Endothelial cell of umbilical vein (primary cell): ENCODE measurements around the gene VPS9D1. TPM values are rescaled to one million over a fixed set of nuclear protein-coding genes. Genes with fewer than 3 reads are reported as not detected.

Experiments used
- BruUV-seq: library from RNA; stranded (reverse); fragments of 400-500 nt; replicated peaks from 2 replicates; lab custom pipeline; 2021; lab: Mats Ljungman, UMichigan
- CTCF ChIA-PET: fragments of 300-600, 350-600 bp; sonication (Branson Sonifier 250); formaldehyde crosslinking; loops from one replicate; lab custom pipeline; 2021; ENCODE audit warnings: antibody characterized with exemption, inconsistent platforms; lab: Charles Lee
- POLR2A ChIA-PET: fragments of 300-600, 350-600 bp; sonication (Branson Sonifier 250); formaldehyde crosslinking; loops from one replicate; lab custom pipeline; 2021; ENCODE audit warnings: antibody characterized with exemption, inconsistent platforms; lab: Charles Lee
- DNase-seq: peaks from one replicate; pipeline ENCODE4 v3.0.0-alpha.2; 2011; ENCODE audit warnings: low read depth, low spot score
- FAIRE-seq: peaks from 2 replicates; lab custom pipeline; 2011; peaks lifted over from hg19 to GRCh38; lab: Jason Lieb, UNC
- H2AFZ ChIP-seq: 2 replicates; pipeline ENCODE4 v1.6.0; 2012; ENCODE audit warnings: low read depth, low read length, control low read depth, inconsistent platforms
- H3K27ac ChIP-seq: 2 replicates; pipeline ENCODE4 v1.5.1; 2011; ENCODE audit warnings: low read depth, mild to moderate bottlenecking, control low read depth, low read length, moderate library complexity; ENCODE audit not compliant: insufficient read depth
- H3K27me3 ChIP-seq, 2 experiments: 2 replicates each; pipeline versions ENCODE4 v1.6.0 to v1.6.1; 2011; ENCODE audit warnings: low read length in 2 of 2, mixed read lengths in 1 of 2; ENCODE audit not compliant: control insufficient read depth in 2 of 2, insufficient read depth in 2 of 2
- H3K36me3 ChIP-seq, 2 experiments: 2 replicates in 1 of 2; 3 replicates in 1 of 2; pipeline ENCODE4 v1.5.1; 2011; ENCODE audit warnings: low read length in 2 of 2, mild to moderate bottlenecking in 1 of 2, moderate library complexity in 1 of 2; ENCODE audit not compliant: control insufficient read depth in 2 of 2, insufficient read depth in 2 of 2; ENCODE audit errors: extremely low read depth in 1 of 2
- H3K4me1 ChIP-seq: 3 replicates; pipeline ENCODE4 v1.5.1; 2011; ENCODE audit warnings: mild to moderate bottlenecking, low read length; ENCODE audit not compliant: control insufficient read depth, insufficient read depth; ENCODE audit errors: extremely low read depth
- H3K4me2 ChIP-seq: 2 replicates; pipeline ENCODE4 v1.6.1; 2011; ENCODE audit warnings: low read length, control low read depth, mixed read lengths; ENCODE audit not compliant: insufficient read depth
- H3K4me3 ChIP-seq, 3 experiments: fragments of 200-600 bp in 1 of 3; sonication (generic), shearing (Covaris generic) in 1 of 3; replicated peaks in 1 of 3; 2 replicates each; pipeline ENCODE4 v1.5.1; 2011 to 2016; ENCODE audit warnings: control low read depth in 3 of 3, low read length in 3 of 3, mild to moderate bottlenecking in 2 of 3, inconsistent platforms in 1 of 3, low read depth in 1 of 3, moderate library complexity in 1 of 3; ENCODE audit not compliant: insufficient read depth in 1 of 3
- H3K79me2 ChIP-seq: 2 replicates; pipeline ENCODE4 v1.6.0; 2012; ENCODE audit warnings: low read length, inconsistent platforms; ENCODE audit not compliant: control insufficient read depth, insufficient read depth
- H3K9ac ChIP-seq: replicated peaks from 2 replicates; pipeline ENCODE3; 2011; ENCODE audit warnings: low read length, control low read depth; ENCODE audit not compliant: insufficient read depth; ENCODE audit errors: extremely low read depth
- H3K9me1 ChIP-seq: replicated peaks from 3 replicates; pipeline ENCODE4 v1.6.0; 2011; ENCODE audit warnings: mild to moderate bottlenecking, low read length; ENCODE audit not compliant: control insufficient read depth, insufficient read depth; ENCODE audit errors: extremely low read depth
- H3K9me3 ChIP-seq: replicated peaks from 2 replicates; pipeline ENCODE4 v1.5.1; 2012; ENCODE audit warnings: low read length, inconsistent platforms; ENCODE audit not compliant: control insufficient read depth, insufficient read depth
- H4K20me1 ChIP-seq: replicated peaks from 2 replicates; pipeline ENCODE3; 2011; ENCODE audit warnings: mild to moderate bottlenecking, low read length; ENCODE audit not compliant: control insufficient read depth, insufficient read depth; ENCODE audit errors: extremely low read depth
- EZH2 ChIP-seq: IDR thresholded peaks from 2 replicates; pipeline ENCODE4 v1.6.1; 2012; ENCODE audit warnings: borderline replicate concordance, low read depth, mild to moderate bottlenecking, moderate library complexity, low read length, inconsistent platforms; ENCODE audit not compliant: severe bottlenecking
- FOS ChIP-seq: IDR thresholded peaks from 2 replicates; pipeline ENCODE4 v1.6.1; 2011; ENCODE audit warnings: mild to moderate bottlenecking, low read length, moderate library complexity, borderline replicate concordance; ENCODE audit not compliant: insufficient read depth
- GATA2 ChIP-seq: IDR thresholded peaks from 2 replicates; pipeline ENCODE4 v1.7.0; 2011; ENCODE audit warnings: low read depth, mild to moderate bottlenecking, moderate library complexity, mixed read lengths, low read length; ENCODE audit not compliant: insufficient read length, insufficient read depth
- JUN ChIP-seq: IDR thresholded peaks from 2 replicates; pipeline ENCODE4 v1.6.1; 2011; ENCODE audit warnings: borderline replicate concordance, low read depth; ENCODE audit not compliant: insufficient read length, insufficient read depth
- MYC ChIP-seq: IDR thresholded peaks from one replicate; pipeline ENCODE4 v1.6.1; 2011; ENCODE audit warnings: mild to moderate bottlenecking, low read depth, low read length
- POLR2A ChIP-seq: IDR thresholded peaks from 2 replicates; pipeline ENCODE4 v1.6.1; 2012; ENCODE audit warnings: low read depth, mild to moderate bottlenecking, control low read depth, low read length
- POLR2AphosphoS5 ChIP-seq: IDR thresholded peaks from 2 replicates; pipeline ENCODE4 v1.6.1; 2012; ENCODE audit warnings: low read depth, mild to moderate bottlenecking, control low read depth, low read length, moderate library complexity; ENCODE audit not compliant: insufficient read depth
- dilution Hi-C: fragments of 300-500 bp; cut with MboI; formaldehyde crosslinking; loops from one replicate; pipeline ENCODE4 v1.15.0; 2019; ENCODE audit warnings: low sequenced_read_pairs; ENCODE audit not compliant: extremely low pct_ligation_motif_present
- intact Hi-C: fragments of 100-400 bp; cut with micrococcal nuclease; formaldehyde crosslinking; loops from one replicate; pipeline ENCODE4 v1.10.0; 2022
- polyA plus RNA-seq, 4 experiments: library from polyadenylated mRNA; depleted of rRNA in 3 of 4; stranded (reverse) in 3 of 4; unstranded in 1 of 4; fragments of >200 nt; gene quantifications; 2 replicates each; pipeline versions ENCODE4 v1.2.1 to v1.2.3, GENCODE V29; 2011 to 2012; ENCODE audit warnings: missing spikeins in 1 of 4
- total RNA-seq: library from RNA; stranded (reverse); gene quantifications from 2 replicates; pipeline ENCODE4 v1.2.3, GENCODE V29; 2021
- TF ChIP-seq, protein P1 (sequence below), 2 donors: IDR thresholded peaks; 1 replicate in 1 of 2; 2 replicates in 1 of 2; pipeline ENCODE4 v1.5.1; 2011; ENCODE audit warnings: low read length in 2 of 2, mild to moderate bottlenecking in 2 of 2, moderate library complexity in 2 of 2, control low read depth in 1 of 2, inconsistent platforms in 1 of 2, low read depth in 1 of 2; ENCODE audit not compliant: insufficient read depth in 1 of 2; ENCODE audit errors: extremely low read depth in 1 of 2
- TF ChIP-seq, protein P2 (sequence below): IDR thresholded peaks from 2 replicates; pipeline ENCODE4 v1.6.1; 2011; ENCODE audit not compliant: insufficient read depth, insufficient read length

The VPS9D1 gene
- total and polyA plus RNA-seq, 2 donors (not counting 3 experiments of a cell fraction or from before 2014, with no cell fraction given) = 15.5 to 17.3 TPM

DNA sequence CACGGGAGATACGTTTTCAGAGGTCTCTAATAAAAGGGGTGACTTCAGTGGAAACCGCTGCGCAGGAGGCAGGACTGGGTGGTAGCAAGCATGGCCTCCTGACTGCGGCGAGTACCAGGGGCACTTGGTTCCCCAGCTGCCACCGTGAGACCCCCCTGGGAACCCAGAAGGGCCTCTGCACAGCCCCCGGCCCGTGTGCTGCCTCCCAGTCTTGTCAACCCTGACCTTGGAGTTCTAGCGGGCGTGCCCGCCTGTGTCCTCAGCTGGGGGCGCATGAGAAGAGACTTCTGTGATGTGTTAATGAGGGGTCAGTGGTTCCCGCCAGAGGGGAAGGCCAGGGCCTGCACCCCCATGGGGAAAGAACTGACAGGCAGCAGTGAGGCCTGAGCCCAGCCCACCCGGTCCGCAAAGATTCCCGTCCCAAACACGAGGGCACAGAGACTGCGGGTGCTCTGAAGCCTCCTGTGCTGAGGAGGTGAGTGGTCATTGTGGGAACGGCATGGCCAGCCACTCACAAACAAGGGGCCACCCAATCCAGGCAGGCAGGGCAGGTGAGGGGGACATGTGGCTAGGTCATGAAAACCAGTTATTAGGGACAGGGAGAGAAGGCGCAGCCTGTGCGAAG, 10.0 kb upstream of the VPS9D1 start:
- H3K9me1 ChIP-seq = no peaks in the 10 kb centered on the region
- H4K20me1 ChIP-seq = no peaks in the 10 kb centered on the region
- H2AFZ ChIP-seq = no peak overlapping the region
- peaks cover 10 to 50% of the 10 kb centered on the region in 2 experiments for H3K36me3 ChIP-seq
- H3K27me3 ChIP-seq = no peaks in the 10 kb centered on the region
- H3K4me2 ChIP-seq = no peak overlapping the region
- POLR2A ChIA-PET = no interaction called here
- H3K9ac ChIP-seq = no peak overlapping the region
- CTCF ChIA-PET = no interaction called here
- intact Hi-C loops = no loop called here
- TF ChIP-seq JUN (no peak), MYC (no peak), EZH2 (no peak), POLR2A (no peak), POLR2AphosphoS5 (no peak), FOS (no peak), GATA2 (no peak)
- TF ChIP-seq, protein P1, sequence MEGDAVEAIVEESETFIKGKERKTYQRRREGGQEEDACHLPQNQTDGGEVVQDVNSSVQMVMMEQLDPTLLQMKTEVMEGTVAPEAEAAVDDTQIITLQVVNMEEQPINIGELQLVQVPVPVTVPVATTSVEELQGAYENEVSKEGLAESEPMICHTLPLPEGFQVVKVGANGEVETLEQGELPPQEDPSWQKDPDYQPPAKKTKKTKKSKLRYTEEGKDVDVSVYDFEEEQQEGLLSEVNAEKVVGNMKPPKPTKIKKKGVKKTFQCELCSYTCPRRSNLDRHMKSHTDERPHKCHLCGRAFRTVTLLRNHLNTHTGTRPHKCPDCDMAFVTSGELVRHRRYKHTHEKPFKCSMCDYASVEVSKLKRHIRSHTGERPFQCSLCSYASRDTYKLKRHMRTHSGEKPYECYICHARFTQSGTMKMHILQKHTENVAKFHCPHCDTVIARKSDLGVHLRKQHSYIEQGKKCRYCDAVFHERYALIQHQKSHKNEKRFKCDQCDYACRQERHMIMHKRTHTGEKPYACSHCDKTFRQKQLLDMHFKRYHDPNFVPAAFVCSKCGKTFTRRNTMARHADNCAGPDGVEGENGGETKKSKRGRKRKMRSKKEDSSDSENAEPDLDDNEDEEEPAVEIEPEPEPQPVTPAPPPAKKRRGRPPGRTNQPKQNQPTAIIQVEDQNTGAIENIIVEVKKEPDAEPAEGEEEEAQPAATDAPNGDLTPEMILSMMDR (IDR thresholded peaks at IDR 0.05; ENCODE audit: extremely low read depth in 1 of 2, insufficient read depth in 1 of 2, low read depth in 1 of 2, low read length in 2 of 2) = no peak
- TF ChIP-seq, protein P2, sequence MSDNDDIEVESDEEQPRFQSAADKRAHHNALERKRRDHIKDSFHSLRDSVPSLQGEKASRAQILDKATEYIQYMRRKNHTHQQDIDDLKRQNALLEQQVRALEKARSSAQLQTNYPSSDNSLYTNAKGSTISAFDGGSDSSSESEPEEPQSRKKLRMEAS = no peak
- DNase-seq (no peak), FAIRE-seq (no peak)
- dilution Hi-C loops = no loop called here
- H3K27ac ChIP-seq = no peak overlapping the region
- H3K79me2 ChIP-seq = peaks cover 7% of the 10 kb centered on the region
- no TSS peak for BruUV-seq
- H3K4me3 ChIP-seq = no peak overlapping the region
- H3K4me1 ChIP-seq = no peaks in the 10 kb centered on the region
- no peaks in the 10 kb centered on the region for H3K9me3 ChIP-seq
